ENCODE results near the gene GHDC.
"Not testable (repeated sequence)": the region's sequence is repeated elsewhere in the genome, so short reads cannot be mapped to it uniquely, and the experiment has no call there.

Gene GHDC

GRCh38 chr17:42202696-42203095 lies 8.4 kb upstream of the GHDC start:
- no peak for DNase-seq

GRCh38 chr17:42202159-42202558 lies 7.9 kb upstream of the GHDC start:
- no peak for DNase-seq

DNA sequence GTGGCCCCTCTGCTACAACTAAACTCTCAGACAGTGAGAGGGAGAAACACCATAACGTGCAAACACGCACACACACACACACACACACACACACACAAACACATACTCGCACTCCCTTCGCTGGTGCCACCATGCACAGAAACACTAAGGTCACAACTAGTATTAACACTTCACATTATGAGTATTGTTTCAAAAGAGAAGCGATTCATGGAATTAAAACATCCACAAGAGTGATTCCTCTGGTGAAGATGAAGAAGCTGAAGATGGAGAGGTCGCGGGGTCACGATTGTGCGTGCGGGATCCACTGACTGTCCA lies 7.1 kb upstream of the GHDC start:
- DNase-seq, result no peak

GRCh38 chr17:42200706-42201457 lies 6.6 kb upstream of the GHDC start:
- DNase-seq, result no peak

DNA sequence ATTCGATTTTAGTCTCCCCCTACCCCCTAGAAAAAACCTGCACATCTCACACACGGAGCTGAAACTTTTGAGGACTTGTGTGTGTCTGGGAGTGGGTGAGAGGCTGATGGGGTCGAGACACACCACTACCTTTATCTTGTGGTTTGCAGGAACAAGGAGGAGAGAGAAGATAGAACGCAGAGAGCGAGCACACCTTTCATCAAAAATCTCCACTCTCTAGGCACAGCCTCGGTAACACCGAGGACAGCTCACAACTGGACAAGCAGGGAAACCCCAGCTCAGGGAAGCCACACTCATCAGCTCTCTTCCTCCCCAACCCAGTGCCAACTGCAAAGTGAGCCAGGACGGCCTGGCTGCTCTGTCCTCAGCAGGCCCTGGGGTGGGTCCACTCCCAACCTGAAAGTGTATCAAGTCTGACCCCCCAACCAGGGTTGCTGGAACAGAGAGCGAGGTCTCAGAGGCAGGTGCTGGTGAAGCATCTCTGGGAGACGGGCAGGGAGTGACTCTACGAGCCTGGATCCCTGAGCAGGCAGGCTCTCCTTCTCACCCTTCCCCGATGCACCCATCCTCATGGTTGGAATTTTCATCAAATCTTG lies 5.2 kb upstream of the GHDC start:
- no peak for DNase-seq

- no peak for DNase-seq
Measured at GRCh38 chr17:42198897-42199296, 4.6 kb upstream of the GHDC start.

- DNase-seq, result no peak
Measured at GRCh38 chr17:42197564-42198156, 3.4 kb upstream of the GHDC start.

GRCh38 chr17:42193216-42193968 lies 902 bp downstream of the GHDC start:
- DNase-seq, result no peak

DNA sequence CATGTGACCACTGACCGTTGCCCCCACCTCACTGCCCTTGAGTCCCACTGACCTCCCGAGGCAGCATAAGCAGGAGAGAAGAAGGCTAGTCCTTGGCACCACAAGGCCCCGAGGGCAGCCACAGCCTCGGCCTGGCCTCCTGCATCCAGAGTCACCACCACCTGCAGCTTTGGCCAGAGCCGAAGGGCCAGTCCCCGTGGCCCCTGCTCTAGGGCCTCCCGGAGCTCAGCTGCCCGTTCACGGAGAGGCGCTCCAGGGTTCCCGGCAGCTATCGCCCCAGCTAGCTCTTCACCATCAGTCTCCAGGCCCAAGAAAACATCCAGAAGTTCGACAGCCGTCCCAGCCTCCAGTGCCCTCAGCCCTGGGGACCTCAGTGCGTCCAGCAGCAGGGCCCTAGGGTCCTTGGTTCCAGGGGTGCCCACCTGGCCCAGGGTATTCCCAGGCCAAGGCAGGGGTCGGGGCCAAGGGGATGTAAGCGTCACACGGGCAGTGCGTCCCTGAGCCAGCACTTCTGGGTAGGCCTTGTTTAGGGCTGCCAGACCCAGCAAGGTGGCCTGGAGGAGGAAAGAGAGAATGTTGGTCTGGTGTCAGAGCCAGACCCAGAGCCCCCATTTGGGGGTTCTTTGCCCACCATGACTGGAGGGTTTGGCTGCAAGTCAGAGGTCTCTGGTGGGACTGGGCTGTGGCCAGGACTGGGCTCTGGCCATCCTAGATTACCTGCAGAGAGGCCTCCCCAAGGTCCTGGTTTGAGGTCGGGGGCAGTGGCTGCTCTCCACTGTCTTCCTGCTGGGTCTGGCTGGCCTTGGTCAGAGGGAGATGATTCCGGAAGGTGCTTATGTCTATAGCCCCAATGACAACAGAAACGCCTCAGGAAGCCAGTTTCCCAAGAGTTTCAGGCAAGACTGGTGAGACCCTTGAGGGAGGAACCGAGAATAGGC lies 1.8 kb downstream of the GHDC start:
- no peak for DNase-seq

- DNase-seq, result no peak
Measured at GRCh38 chr17:42191275-42191608, 3.1 kb downstream of the GHDC start.

- no peak for DNase-seq
Measured at GRCh38 chr17:42190491-42191274, 3.6 kb downstream of the GHDC start.

DNA sequence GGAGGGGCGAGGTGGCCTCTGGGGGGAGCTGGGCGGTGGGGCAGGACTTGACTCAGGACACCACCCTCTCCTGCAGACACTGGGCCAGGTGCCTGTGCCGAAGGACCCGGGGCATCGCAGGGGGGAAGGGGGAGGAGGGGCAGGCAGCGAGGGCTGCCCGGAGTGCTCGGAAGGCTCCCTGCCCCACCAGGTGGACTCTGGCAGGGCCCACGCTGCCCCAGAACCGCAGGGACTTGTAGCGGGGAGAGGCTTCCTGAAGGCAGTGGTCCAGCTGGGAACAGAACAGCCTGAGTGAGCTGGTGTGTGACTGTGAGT lies 4.7 kb downstream of the GHDC start:
- no peak for DNase-seq

- DNase-seq, result no peak
Measured at GRCh38 chr17:42188749-42189650, 5.3 kb downstream of the GHDC start.

GRCh38 chr17:42187833-42188232 lies 6.5 kb downstream of the GHDC start:
- no peak for DNase-seq

DNA sequence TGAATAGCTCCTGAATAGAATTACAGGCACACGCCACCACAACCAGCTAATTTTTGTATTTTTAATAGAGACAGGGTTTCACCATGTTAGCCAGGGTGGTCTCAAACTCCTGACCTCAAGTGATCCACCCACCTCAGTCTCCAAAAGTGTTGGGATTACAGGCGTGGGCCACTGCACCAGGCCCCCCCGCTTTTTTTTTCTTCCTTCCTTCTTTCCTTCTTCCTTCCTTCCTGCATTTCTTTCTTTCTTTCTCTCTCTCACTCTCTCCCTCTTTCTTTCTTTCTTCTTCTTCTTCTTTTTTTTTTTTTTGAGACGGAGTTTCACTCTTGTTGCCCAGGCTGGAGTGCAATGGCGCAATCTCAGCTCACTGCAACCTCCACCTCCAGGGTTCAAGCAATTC lies 8.1 kb downstream of the GHDC start:
- not testable (repeated sequence) for DNase-seq

GRCh38 chr17:42185621-42185930 lies 8.7 kb downstream of the GHDC start:
- DNase-seq, result no peak

GRCh38 chr17:42184713-42185620 lies 9.3 kb downstream of the GHDC start, which contains the start of gene HCRT:
HCRT (minus strand) TSS chr17:42185452; CDS start chr17:42185365, 87 bp downstream.
- no peak for DNase-seq

- peak; percentile 40 for DNase-seq
Measured at GRCh38 chr17:42183741-42184711, 10.3 kb downstream of the GHDC start.

All from NCI-H2107 (cell line).